NCI-H1694 (cell line): ENCODE measurements around the gene CHURC1.

ENCODE experiments used
- DNase-seq: peaks from one replicate; lab custom pipeline; 2025; lab: John Stamatoyannopoulos, UW

Gene CHURC1

GRCh38 chr14:64938972-64939816 lies 24.9 kb downstream of the CHURC1 start:
- DNase-seq, result no peak

DNA sequence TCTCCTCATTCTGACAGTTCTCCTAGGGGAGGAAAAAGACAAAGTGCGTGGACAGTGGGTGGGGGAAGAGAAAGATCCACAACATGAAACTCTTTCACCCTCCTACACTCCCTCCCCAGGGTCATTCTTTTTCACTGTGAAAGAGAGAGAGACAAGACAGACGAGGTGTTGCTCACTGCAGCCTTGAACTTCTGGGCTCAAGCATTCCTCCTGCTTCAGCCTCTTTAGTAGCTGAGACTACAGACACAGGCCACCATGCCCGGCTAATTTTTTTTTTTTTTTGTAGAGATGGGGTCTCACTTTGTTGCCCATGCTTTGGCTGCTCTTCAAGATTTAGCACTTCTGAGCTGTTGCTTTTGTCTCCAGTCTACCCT lies 25.5 kb downstream of the CHURC1 start:
- no peak for DNase-seq

GRCh38 chr14:64940336-64940910 lies 26.2 kb downstream of the CHURC1 start:
- DNase-seq, result no peak

DNA sequence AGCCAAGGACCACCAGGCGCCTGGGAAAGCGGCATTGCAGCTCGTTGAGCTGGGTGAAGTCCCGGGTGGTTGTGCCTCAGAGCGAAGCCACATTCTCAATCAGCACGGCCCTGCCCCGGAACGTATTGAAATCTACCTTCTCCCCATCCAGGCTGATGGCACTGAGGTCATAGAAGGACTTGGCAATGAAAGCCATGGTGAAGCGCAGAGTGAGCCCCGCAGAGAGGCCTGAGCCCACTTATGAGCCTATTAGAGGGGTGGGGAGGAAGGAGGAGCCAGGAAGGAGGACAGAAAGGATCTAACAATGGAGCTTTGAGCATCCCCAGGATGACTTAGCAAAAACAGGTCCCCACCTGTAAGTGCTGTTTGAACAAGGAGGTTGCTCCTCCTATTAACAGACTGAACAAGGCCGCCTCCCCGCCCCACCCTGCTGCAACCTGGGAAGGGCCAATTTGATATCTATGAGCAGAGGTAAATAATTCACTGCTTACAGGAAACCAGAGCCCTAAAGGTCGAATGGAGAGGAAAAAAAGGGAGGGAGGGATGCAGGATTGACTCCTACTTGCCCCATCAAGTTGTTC lies 28.4 kb downstream of the CHURC1 start, which contains the start of gene GPX2:
Gene GPX2, minus strand, starts transcription at position 215 of the 581 bp plus-strand sequence. Its CDS starts 19 bp downstream, at position 196.
- DNase-seq, result no peak

DNA sequence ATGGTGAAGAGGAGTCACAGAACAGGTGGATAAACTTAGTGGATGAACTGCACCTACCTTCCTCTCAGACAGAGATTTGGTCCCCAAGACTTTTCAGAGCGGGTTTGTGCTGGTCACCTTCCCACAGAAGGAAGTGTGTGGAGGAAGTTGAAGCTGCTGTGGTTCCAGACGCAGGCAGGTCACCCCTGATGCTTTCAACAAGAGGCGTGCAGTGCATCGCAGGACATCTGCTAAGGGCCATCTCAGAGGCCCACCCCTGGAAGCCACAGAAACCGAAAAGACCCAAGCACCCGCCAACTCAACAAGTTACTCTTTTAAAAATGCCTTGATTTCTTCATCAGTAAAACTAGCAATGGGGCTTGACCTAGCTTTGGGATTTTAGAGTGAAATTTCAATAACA lies 29.3 kb downstream of the CHURC1 start:
- no peak for DNase-seq

- DNase-seq, result no peak
These were observed 29.8 kb downstream of the CHURC1 start for GRCh38 chr14:64944041-64944440.

GRCh38 chr14:64944861-64945260 lies 30.6 kb downstream of the CHURC1 start:
- DNase-seq, result no peak

GRCh38 chr14:64945431-64946178 lies 31.4 kb downstream of the CHURC1 start:
- no peak for DNase-seq

DNA sequence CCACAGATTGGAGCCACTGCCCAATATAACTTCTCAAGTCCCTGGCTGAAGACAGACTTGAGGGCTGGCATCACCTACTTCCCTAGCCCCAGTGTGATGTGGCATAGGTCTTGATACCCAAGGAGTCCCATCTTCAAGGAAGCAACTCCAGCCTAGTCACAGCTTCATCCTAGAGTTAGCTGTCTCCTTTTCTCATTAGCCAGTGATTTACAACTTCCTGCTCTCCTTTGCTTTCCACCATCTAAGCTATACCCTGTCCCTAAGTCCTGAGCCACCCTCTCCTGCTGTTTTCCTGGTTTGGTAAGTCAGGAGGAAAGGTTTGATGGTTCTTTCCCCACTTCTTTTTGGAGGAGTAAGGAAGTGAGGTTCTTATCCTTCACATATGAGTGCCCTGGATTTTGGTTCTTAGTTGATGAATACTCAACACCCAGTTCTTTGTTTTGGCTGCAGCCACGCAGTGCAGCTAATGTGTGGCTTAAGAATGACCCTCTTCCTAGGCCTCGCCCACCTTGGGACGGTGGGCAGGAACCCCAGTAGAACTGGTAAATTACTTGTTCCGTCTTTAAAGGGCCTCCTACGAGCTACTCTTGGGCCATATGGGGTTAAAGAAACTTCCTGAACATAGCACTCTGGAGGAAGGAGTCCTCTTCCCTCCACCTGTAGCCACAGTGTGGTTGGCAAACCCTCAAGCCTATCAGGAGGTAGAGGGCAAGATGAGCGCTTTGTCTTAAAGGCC lies 32.2 kb downstream of the CHURC1 start:
- DNase-seq, result no peak

- DNase-seq, result no peak
These were observed 33.7 kb downstream of the CHURC1 start for GRCh38 chr14:64947710-64948611.

- DNase-seq, result no peak
These were observed 34.5 kb downstream of the CHURC1 start for GRCh38 chr14:64948612-64949210.

DNA sequence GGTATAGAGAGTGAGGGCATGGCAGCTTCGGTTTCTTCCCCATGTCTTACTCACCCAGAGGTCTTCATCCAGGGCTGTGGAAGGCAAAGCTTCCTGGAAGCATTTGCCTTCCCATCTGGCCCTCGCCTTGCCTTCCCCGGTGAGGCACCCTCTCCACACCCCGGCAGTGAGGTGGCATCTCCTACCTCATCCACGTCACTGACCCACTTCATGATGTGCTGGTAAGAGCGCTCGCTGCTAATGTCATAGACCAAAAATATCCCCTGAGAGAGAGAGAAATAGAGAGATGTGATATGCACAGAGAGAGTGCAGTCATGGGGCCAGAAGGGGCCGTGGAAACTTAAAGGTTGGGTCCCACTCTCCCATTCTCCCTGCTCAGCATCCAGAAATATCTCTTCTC lies 36.6 kb downstream of the CHURC1 start:
- no peak for DNase-seq

- DNase-seq, result no peak
These were observed 37.0 kb downstream of the CHURC1 start for GRCh38 chr14:64951291-64951690.

GRCh38 chr14:64951724-64952123 lies 37.5 kb downstream of the CHURC1 start:
- DNase-seq, result no peak

DNA sequence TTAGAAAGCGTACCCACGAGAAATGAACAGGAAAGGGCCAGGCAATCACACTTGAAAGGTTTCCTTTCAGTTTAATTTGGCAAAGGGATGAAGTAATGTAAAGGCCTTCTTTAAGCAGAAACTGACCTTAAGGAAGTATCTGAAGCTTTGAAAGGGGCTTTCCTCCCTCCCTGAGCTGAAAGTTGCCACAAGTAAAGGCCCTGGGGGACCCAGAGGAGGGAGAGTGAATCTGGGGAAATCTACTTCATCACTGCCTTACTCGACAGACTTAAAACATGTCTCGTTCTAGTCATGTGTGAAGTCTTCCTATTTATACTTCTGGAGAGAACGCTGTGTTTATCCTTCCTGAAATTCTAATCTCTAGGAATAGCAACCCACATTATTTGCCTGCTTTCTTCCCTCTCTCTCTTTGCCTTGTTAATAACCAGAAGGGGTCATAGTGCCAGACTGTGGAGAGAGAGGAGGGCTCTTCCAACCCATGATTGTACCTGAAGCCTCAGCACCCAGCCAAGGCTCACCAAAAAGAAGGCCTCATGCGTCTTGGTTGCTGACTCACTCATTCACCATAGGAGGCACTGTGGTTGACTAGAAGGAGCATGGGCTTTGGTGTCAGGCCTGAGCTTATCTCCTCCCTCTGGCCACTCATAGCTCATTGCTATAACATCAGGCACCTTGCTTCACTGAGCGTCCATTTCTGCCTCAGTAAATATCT lies 38.5 kb downstream of the CHURC1 start:
- no peak for DNase-seq

- DNase-seq, result no peak
These were observed 39.0 kb downstream of the CHURC1 start for GRCh38 chr14:64953310-64953654.

DNA sequence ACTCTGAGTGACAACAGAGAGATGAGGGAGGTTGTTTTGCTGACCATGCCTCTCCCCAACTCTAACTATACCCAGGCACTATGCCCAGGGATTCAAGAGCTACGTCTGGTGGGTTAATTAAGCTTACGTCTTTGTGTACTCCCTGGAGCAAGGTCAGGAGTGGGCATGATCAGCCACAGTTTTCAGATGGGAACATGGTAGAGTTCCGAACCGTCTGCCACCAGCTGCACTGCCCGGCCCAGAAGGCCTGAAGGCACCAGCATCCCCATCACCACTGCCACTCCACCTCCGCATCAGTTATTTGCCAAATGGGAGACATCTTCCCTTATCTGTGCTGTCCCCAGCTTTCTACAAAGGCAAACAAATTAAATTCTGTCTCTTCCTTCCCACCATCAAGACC lies 39.4 kb downstream of the CHURC1 start:
- no peak for DNase-seq

DNA sequence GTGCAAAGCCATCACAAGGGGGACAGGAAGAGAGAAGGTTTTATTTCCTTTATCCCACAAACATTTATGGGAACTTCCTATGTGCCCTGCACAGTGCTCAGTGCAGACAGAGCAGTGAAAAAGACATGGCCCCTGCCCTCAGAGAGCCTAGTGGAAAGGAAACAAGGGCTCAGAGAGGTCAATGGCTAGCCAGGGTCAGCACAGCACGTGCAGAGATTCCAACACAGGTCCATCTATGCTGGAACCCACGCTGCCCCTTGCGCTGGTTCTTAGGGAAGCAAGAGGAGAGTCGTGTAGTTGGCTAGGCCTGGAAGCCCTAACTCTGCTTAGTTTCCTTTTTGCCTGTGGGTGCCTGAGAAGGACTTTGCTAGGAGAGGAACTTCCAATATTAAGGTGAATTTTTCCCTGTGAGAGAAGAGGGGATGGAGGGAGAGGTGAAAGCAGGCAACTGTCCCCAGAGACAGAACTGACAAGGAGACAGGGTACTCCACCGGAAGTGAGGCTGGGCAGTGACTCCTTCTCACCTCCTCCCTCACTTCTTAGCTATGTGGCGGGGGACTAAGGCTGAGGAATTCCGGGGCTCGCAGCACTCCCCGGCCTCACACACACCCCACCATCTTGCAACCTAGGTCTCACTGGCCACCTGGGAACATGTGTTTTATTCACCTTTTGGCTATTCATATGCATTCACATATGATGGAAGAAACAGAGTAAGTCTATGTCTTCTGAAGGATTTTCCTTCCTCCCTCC lies 40.4 kb downstream of the CHURC1 start:
- DNase-seq, result no peak

- no peak for DNase-seq
These were observed 41.0 kb downstream of the CHURC1 start for GRCh38 chr14:64955297-64955696.
